Pancreas (tissue), 10 donors: ENCODE data around the gene CCSAP. TPM values are rescaled to one million over a fixed set of nuclear protein-coding genes. Genes with fewer than 3 reads are reported as not detected.
A peak's percentile ranks its signal among the peaks of the same experiment; 100 is the strongest.

Experiments
- ATAC-seq, 4 donors: fragments of 200-7000 bp; cut with Tn5 transposase; one replicate each; pipeline versions ENCODE4 v1.8.0 to v1.9.1; 2020; ENCODE audit warnings: mild to moderate bottlenecking in 4 of 4, moderate library complexity in 4 of 4
- DNase-seq, 6 donors: peaks; one replicate each; pipeline ENCODE4 v3.0.0-alpha.2; 2020
- FAIRE-seq: peaks from 2 replicates; lab custom pipeline; 2012; peaks lifted over from hg19 to GRCh38; lab: Jason Lieb, UNC
- H3K27ac ChIP-seq, 4 donors: fragments of 200-600 bp; sonication (generic); 1 replicate in 3 of 4; 2 replicates in 1 of 4; pipeline versions ENCODE4 v1.5.0 to v1.8.0; 2020
- H3K27me3 ChIP-seq, 4 donors: fragments of 200-600 bp; one replicate each; pipeline ENCODE4 v1.8.0; 2021
- H3K36me3 ChIP-seq, 3 donors: fragments of 200-600 bp; sonication (generic) in 1 of 3; one replicate each; pipeline versions ENCODE4 v1.5.0 to v1.8.0; 2020 to 2021
- H3K4me1 ChIP-seq, 3 donors: fragments of 200-600 bp; one replicate each; pipeline ENCODE4 v1.8.0; 2021
- H3K4me3 ChIP-seq, 4 donors: fragments of 200-600 bp; sonication (generic) in 2 of 4; one replicate each; pipeline versions ENCODE4 v1.5.0 to v1.8.0; 2020 to 2021
- H3K9me3 ChIP-seq, 4 donors: fragments of 200-600 bp; one replicate each; pipeline ENCODE4 v1.8.0; 2021
- WGBS, 2 donors: extraction: QIAGEN DNeasy Blood & Tissue Kit; methylation state at CpG; one replicate each; pipeline ENCODE4 v1.1.7; 2013; 5-methylcytosine and 5-hydroxymethylcytosine counted together
- intact Hi-C, 3 donors: fragments of 100-400 bp; cut with DNase I; formaldehyde crosslinking; loops; one replicate each; pipeline versions ENCODE4 v1.11.1 to v1.14.2; 2022
- polyA plus RNA-seq, 2 donors: library from polyadenylated mRNA; stranded (reverse); fragments of 200-250 nt; gene quantifications; one replicate each; pipeline ENCODE4 v1.2.3, GENCODE V29; 2013
- total RNA-seq, 6 donors: library from RNA; stranded (reverse); fragmentation: NEBNext Ultra II Directional in 4 of 6; extraction: Animal tissue kit (Norgen Biotek cat#: 25700) in 4 of 6; gene quantifications; one replicate each; pipeline versions ENCODE4 v1.2.1 to v1.2.4, GENCODE V29; 2021 to 2023
- TF ChIP-seq, protein P1 (sequence below), 4 donors: fragments of 200-600 bp; sonication (generic) in 3 of 4; IDR thresholded peaks; one replicate each; pipeline versions ENCODE4 v1.5.0 to v1.8.0; 2021; ENCODE audit warnings: antibody characterized with exemption in 4 of 4
- donor health status: healthy with polysubstance abuse.
- donor health status: DM: no; HTN: no; CAD: no; lungs with moderate emphysema.
- donor health status: DM: no; HTN: no; CAD: no.
- donor health status: control.
- donor health status: control.
- donor health status: Bipolar disorder and iron deficiency.
- donor health status: DM: yes; HTN: yes; CAD: no.
- donor health status: DM: no; HTN: no; CAD: no.
- donor health status: DM: no; HTN: no; CAD: no.
- donor health status: DM: yes; HTN: yes; CAD: no.

Gene CCSAP
- total and polyA plus RNA-seq, 8 donors, result 0.97 to 4.6 (median 1.7) TPM

DNA sequence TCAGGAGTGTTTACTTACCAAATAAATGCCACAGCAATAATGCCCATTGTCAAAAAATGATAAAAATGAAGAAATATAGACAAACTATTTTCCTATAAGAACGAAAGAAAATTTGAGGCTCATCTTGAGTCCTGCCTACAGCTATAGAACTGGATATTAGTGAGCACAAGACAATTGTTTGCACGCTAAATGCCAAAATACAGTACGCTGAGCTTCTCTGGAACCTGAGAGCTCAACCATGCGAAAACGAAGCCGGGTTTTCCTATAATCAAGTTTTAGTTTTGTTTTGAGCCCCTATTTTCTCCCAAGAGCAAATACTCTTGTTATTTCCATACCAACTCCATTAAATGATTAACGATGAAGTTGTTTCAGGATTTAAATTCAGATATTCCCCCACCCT, 42.0 kb upstream of the CCSAP start:
- H3K27ac ChIP-seq, result no peak overlapping the region
- TF ChIP-seq, protein P1, sequence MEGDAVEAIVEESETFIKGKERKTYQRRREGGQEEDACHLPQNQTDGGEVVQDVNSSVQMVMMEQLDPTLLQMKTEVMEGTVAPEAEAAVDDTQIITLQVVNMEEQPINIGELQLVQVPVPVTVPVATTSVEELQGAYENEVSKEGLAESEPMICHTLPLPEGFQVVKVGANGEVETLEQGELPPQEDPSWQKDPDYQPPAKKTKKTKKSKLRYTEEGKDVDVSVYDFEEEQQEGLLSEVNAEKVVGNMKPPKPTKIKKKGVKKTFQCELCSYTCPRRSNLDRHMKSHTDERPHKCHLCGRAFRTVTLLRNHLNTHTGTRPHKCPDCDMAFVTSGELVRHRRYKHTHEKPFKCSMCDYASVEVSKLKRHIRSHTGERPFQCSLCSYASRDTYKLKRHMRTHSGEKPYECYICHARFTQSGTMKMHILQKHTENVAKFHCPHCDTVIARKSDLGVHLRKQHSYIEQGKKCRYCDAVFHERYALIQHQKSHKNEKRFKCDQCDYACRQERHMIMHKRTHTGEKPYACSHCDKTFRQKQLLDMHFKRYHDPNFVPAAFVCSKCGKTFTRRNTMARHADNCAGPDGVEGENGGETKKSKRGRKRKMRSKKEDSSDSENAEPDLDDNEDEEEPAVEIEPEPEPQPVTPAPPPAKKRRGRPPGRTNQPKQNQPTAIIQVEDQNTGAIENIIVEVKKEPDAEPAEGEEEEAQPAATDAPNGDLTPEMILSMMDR (IDR thresholded peaks at IDR 0.05), result no peak
- no peaks in the 10 kb centered on the region for H3K9me3 ChIP-seq
- 89 to 91% methylated on average over 7 of the region's 7 CpGs for WGBS, 2 donors
- FAIRE-seq (no peak), DNase-seq (no peak), ATAC-seq (no peak)
- H3K36me3 ChIP-seq, result no peaks in the 10 kb centered on the region
- H3K4me1 ChIP-seq, result no peaks in the 10 kb centered on the region
- no peak overlapping the region for H3K4me3 ChIP-seq
- intact Hi-C loops, result no loop called here
- no peaks in the 10 kb centered on the region for H3K27me3 ChIP-seq

DNA sequence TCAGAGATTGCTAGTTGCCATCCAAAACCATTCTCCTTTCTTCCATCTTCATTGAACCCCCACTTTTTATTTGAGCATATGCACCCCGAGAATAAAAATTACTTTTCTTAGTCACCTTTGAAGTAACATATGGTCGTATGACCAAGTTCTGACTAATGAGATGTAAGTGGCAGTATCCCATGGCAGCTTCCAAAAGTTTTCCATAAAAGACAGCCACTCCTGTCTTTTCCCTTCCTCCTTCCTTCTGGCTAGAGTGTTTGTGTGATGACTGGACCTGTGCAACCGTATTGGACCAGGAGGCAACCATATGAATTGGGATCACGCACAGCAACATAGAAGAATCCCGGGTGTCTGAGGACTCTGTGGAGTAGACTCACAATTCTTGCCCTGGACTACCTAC, 41.1 kb upstream of the CCSAP start:
- WGBS, 2 donors, result 87 to 94% methylated on average over 5 of the region's 5 CpGs
- no peaks in the 10 kb centered on the region for H3K9me3 ChIP-seq
- ATAC-seq, result no peak

DNA sequence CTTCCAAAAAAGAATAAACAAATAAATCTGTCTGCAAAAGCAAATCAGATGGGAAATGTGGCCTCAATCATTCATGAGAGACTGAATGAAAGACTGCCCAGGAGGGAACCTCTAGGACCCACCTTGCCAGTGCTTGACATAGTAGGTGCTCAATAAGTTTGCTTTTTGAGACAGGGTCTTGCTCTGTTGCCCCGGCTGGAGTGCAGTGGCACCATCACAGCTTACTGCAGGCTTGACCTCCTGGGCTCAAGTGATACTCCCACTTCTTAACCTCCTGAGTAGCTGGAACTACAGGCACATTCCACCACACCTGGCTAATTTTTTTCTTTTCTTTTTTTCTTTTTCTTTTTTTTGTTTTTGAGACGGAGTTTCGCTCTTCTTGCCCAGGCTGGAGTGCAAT, 40.3 kb upstream of the CCSAP start:
- TF ChIP-seq, protein P1 (IDR thresholded peaks at IDR 0.05), result no peak
- FAIRE-seq (no peak), ATAC-seq (no peak), DNase-seq (no peak)
- Histone ChIP-seq H3K27me3 (no peaks in the 10 kb centered on the region), H3K4me3 (no peak overlapping the region), H3K9me3 (no peaks in the 10 kb centered on the region), H3K36me3 (no peaks in the 10 kb centered on the region), H3K4me1 (no peaks in the 10 kb centered on the region), H3K27ac (no peak overlapping the region)
- intact Hi-C loops, result no loop called here
- WGBS, 2 donors, result 97 to 98% methylated on average over 3 of the region's 3 CpGs

More for the DNA sequence above, 41.1 kb upstream of the CCSAP start:
- Histone ChIP-seq H3K36me3 (no peaks in the 10 kb centered on the region), H3K27me3 (no peaks in the 10 kb centered on the region), H3K4me3 (no peak overlapping the region), H3K4me1 (no peaks in the 10 kb centered on the region), H3K27ac (no peak overlapping the region)
- TF ChIP-seq, protein P1 (IDR thresholded peaks at IDR 0.05), result no peak
- intact Hi-C loops, result no loop called here
- FAIRE-seq (no peak), DNase-seq (no peak)

DNA sequence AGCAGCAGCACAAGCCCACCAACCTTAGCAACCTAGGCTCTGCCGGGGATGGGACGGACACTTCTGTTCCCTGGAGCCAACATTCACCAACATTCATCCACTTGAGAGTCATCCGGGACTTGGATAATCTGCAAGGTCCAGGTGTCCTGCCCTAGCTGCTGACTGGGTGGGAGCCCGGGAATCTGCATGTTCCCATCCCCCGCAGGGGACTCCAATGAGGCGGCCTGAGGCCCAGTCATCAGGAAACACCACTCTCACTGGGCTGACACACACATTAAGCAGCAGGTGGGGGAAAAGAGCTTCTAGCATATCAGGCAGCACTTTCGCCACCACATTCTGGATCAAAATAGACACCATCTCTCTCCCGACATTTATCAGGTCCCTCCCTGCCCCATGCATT, 38.4 kb upstream of the CCSAP start:
- Histone ChIP-seq H3K27ac (no peak overlapping the region), H3K4me1 (no peaks in the 10 kb centered on the region), H3K36me3 (no peaks in the 10 kb centered on the region), H3K4me3 (no peak overlapping the region), H3K27me3 (no peaks in the 10 kb centered on the region), H3K9me3 (no peaks in the 10 kb centered on the region)
- TF ChIP-seq, protein P1 (IDR thresholded peaks at IDR 0.05), result no peak
- ATAC-seq (no peak), FAIRE-seq (no peak), DNase-seq (no peak)
- 70 to 75% methylated on average over 8 of the region's 8 CpGs for WGBS, 2 donors
- intact Hi-C loops, result no loop called here

DNA sequence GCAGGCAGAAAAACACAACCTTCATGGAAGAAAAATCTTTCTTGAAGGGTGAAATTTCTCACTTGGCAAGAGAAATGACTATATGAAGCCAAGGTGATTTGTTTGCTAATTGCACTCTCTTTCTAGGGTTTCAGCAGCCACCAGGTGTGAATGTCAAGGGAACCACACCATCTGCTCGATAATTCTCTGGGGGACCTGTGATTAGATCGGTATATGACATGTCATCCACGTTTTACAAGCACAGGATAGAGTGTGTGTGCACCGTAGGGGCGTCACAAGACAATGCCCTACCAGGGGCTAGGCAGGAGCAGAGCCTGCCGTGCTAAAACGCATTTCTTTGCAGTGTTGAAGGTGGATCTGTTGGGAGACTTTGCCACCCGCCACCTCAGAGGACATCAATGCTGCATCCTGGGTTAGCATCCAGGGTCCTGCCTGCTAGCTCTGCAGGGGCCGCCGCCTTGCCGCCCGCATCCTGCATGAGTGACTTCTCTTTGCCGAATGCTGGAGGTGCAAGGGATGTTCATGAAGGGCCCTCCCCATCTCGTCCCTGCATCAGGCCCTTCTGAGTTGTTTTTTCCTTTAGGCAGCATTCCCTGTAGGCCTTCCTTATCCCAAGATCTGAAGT, 37.8 kb upstream of the CCSAP start:
- TF ChIP-seq, protein P1 (IDR thresholded peaks at IDR 0.05), result no peak
- Histone ChIP-seq H3K9me3 (no peaks in the 10 kb centered on the region), H3K27ac (no peak overlapping the region), H3K4me1 (no peaks in the 10 kb centered on the region), H3K36me3 (no peaks in the 10 kb centered on the region), H3K4me3 (no peak overlapping the region), H3K27me3 (no peaks in the 10 kb centered on the region)
- DNase-seq (peak in 1 of 6 donors; percentile 7), FAIRE-seq (no peak), ATAC-seq (peak in 1 of 4 donors; percentile 55)
- intact Hi-C loops, result no loop called here
- WGBS, 2 donors, result 62 to 65% methylated on average over 14 of the region's 14 CpGs
